Colon (tissue), 2 donors: ENCODE results near the gene POPDC2.
"Not testable (repeated sequence)": the region's sequence is repeated elsewhere in the genome, so short reads cannot be mapped to it uniquely, and the experiment has no call there.

ENCODE experiments used
- FAIRE-seq: peaks from 2 replicates; lab custom pipeline; 2012; peaks lifted over from hg19 to GRCh38; lab: Jason Lieb, UNC
- donor health status: control.
- donor health status: control.

Gene POPDC2

GRCh38 chr3:119660474-119661440, at the start of gene POPDC2:
Gene POPDC2 (minus strand): TSS chr3:119660589. CDS start chr3:119660423, 166 bp downstream.
- FAIRE-seq = no peak

- no peak for FAIRE-seq
Measured at GRCh38 chr3:119703820-119704531, 43.6 kb upstream of the POPDC2 start.

GRCh38 chr3:119702530-119703527, 42.4 kb upstream of the POPDC2 start, which contains the start of gene CFAP91:
Gene CFAP91 (plus strand): TSS chr3:119703022. CDS start chr3:119703099, 77 bp downstream.
- no peak for FAIRE-seq

- no peak for FAIRE-seq
Measured at GRCh38 chr3:119700920-119701734, 40.7 kb upstream of the POPDC2 start.

GRCh38 chr3:119700269-119700919, 40.0 kb upstream of the POPDC2 start:
- no peak for FAIRE-seq

GRCh38 chr3:119697394-119697793, 37.0 kb upstream of the POPDC2 start:
- no peak for FAIRE-seq

- no peak for FAIRE-seq
Measured at GRCh38 chr3:119695480-119695879, 35.1 kb upstream of the POPDC2 start.

- no peak for FAIRE-seq
Measured at GRCh38 chr3:119690043-119690656, 29.8 kb upstream of the POPDC2 start.

- FAIRE-seq = no peak
Measured at GRCh38 chr3:119683421-119683820, 23.0 kb upstream of the POPDC2 start.

- no peak for FAIRE-seq
Measured at GRCh38 chr3:119681279-119681678, 20.9 kb upstream of the POPDC2 start.

GRCh38 chr3:119679874-119680273, 19.5 kb upstream of the POPDC2 start:
- no peak for FAIRE-seq

- FAIRE-seq = not testable (repeated sequence)
Measured at GRCh38 chr3:119678209-119678608, 17.8 kb upstream of the POPDC2 start.

GRCh38 chr3:119677641-119677934, 17.2 kb upstream of the POPDC2 start:
- FAIRE-seq = no peak

- FAIRE-seq = no peak
Measured at GRCh38 chr3:119676771-119677640, 16.6 kb upstream of the POPDC2 start, which contains the start of gene COX17. Gene COX17 (minus strand): TSS chr3:119677406. CDS start chr3:119677310, 96 bp downstream.

- no peak for FAIRE-seq
Measured at GRCh38 chr3:119676020-119676419, 15.6 kb upstream of the POPDC2 start.

GRCh38 chr3:119675188-119675874, 14.9 kb upstream of the POPDC2 start:
- no peak for FAIRE-seq

- no peak for FAIRE-seq
Measured at GRCh38 chr3:119673875-119674274, 13.5 kb upstream of the POPDC2 start.

GRCh38 chr3:119672776-119673175, 12.4 kb upstream of the POPDC2 start:
- FAIRE-seq = no peak
